ENCODE data around the gene C4orf50. TPM values are rescaled to one million over a fixed set of nuclear protein-coding genes. Genes with fewer than 3 reads are reported as not detected.

C4orf50 gene
- polyA plus RNA-seq, 3 donors: not detected

GRCh38 chr4:6022607-6023288, 4.5 kb upstream of the C4orf50 start:
- no peaks in the 10 kb centered on the region for H3K4me1 ChIP-seq (ENCODE audit: control insufficient read depth in 1 of 2, insufficient read depth in 2 of 2, low read length in 2 of 2)
- no peaks in the 10 kb centered on the region for H3K4me1 Mint-ChIP-seq
- DNase-seq: no peak
- H3K27me3 Mint-ChIP-seq (ENCODE audit: low read depth in 3 of 3): peaks cover 0 to 5% (median 4%) of the 10 kb centered on the region in 3 donors
- H3K36me3 Mint-ChIP-seq: no peaks in the 10 kb centered on the region
- no peak for TF ChIP-seq CTCF (IDR thresholded peaks at IDR 0.05)
- no peaks in the 10 kb centered on the region for H3K79me2 ChIP-seq (ENCODE audit: insufficient read depth, low read length)
- H3K9ac ChIP-seq (ENCODE audit: insufficient read depth, low read length, poor library complexity, severe bottlenecking): no peak overlapping the region
- no peaks in the 10 kb centered on the region for H3K36me3 ChIP-seq (replicated peaks in 1 of 2; ENCODE audit: control insufficient read depth in 1 of 2, insufficient read depth in 2 of 2, low read length in 2 of 2)
- intact Hi-C loops (cut with micrococcal nuclease): no loop called here
- no peak overlapping the region for H3K4me3 Mint-ChIP-seq
- H2AFZ ChIP-seq (ENCODE audit: insufficient read depth, low read depth, low read length, poor library complexity, severe bottlenecking): no peak overlapping the region
- no peaks in the 10 kb centered on the region for H3K27me3 ChIP-seq (ENCODE audit: control insufficient read depth in 2 of 2, insufficient read depth in 2 of 2, low read length in 2 of 2)
- no peak overlapping the region for H3K4me2 ChIP-seq (replicated peaks; ENCODE audit: extremely low read depth, low read length, poor library complexity, severe bottlenecking)
- H3K4me3 ChIP-seq (replicated peaks in 1 of 3; ENCODE audit: low read depth in 2 of 3, low read length in 3 of 3): no peak overlapping the region
- no peak overlapping the region for H3K27ac ChIP-seq (ENCODE audit: low read depth in 1 of 2, low read length in 2 of 2)
- H4K20me1 ChIP-seq (ENCODE audit: insufficient read depth, low read length): no peaks in the 10 kb centered on the region
- WGBS (ENCODE audit: insufficient coverage): 94% methylated on average over 30 of the region's 30 CpGs
- H3K27ac Mint-ChIP-seq: no peak overlapping the region
- no peaks in the 10 kb centered on the region for H3K9me3 Mint-ChIP-seq
- no peaks in the 10 kb centered on the region for H3K9me3 ChIP-seq (replicated peaks in 1 of 2; ENCODE audit: control insufficient read depth in 1 of 2, insufficient read depth in 1 of 2, low read length in 2 of 2)

- Histone ChIP-seq H2AFZ (ENCODE audit: insufficient read depth, low read depth, low read length, poor library complexity, severe bottlenecking) (no peak overlapping the region), H3K4me3 (replicated peaks in 1 of 3; ENCODE audit: low read depth in 2 of 3, low read length in 3 of 3) (no peak overlapping the region), H3K27ac (ENCODE audit: low read depth in 1 of 2, low read length in 2 of 2) (no peak overlapping the region), H3K4me1 (ENCODE audit: control insufficient read depth in 1 of 2, insufficient read depth in 2 of 2, low read length in 2 of 2) (no peaks in the 10 kb centered on the region), H3K79me2 (ENCODE audit: insufficient read depth, low read length) (no peaks in the 10 kb centered on the region), H3K36me3 (replicated peaks in 1 of 2; ENCODE audit: control insufficient read depth in 1 of 2, insufficient read depth in 2 of 2, low read length in 2 of 2) (no peaks in the 10 kb centered on the region), H3K4me2 (replicated peaks; ENCODE audit: extremely low read depth, low read length, poor library complexity, severe bottlenecking) (no peak overlapping the region), H3K9ac (ENCODE audit: insufficient read depth, low read length, poor library complexity, severe bottlenecking) (no peak overlapping the region), H3K27me3 (ENCODE audit: control insufficient read depth in 2 of 2, insufficient read depth in 2 of 2, low read length in 2 of 2) (no peaks in the 10 kb centered on the region), H4K20me1 (ENCODE audit: insufficient read depth, low read length) (no peaks in the 10 kb centered on the region), H3K9me3 (replicated peaks in 1 of 2; ENCODE audit: control insufficient read depth in 1 of 2, insufficient read depth in 1 of 2, low read length in 2 of 2) (no peaks in the 10 kb centered on the region)
- H3K9me3 Mint-ChIP-seq: no peaks in the 10 kb centered on the region
- 86% methylated on average over 16 of the region's 20 CpGs for WGBS (ENCODE audit: insufficient coverage)
- peaks cover 2 to 5% (median 4%) of the 10 kb centered on the region in 3 donors for H3K27me3 Mint-ChIP-seq (ENCODE audit: low read depth in 3 of 3)
- no peak for TF ChIP-seq CTCF (IDR thresholded peaks at IDR 0.05)
- H3K4me3 Mint-ChIP-seq: no peak overlapping the region
- DNase-seq: no peak
- intact Hi-C loops (cut with micrococcal nuclease): no loop called here
- no peaks in the 10 kb centered on the region for H3K36me3 Mint-ChIP-seq
- H3K27ac Mint-ChIP-seq: no peak overlapping the region
- H3K4me1 Mint-ChIP-seq: no peaks in the 10 kb centered on the region
These were observed 3.8 kb upstream of the C4orf50 start for GRCh38 chr4:6021831-6022606.
